ENCODE results near the gene LYZL1.
"Not testable (repeated sequence)": the region's sequence is repeated elsewhere in the genome, so short reads cannot be mapped to it uniquely, and the experiment has no call there.

Gene LYZL1

DNA sequence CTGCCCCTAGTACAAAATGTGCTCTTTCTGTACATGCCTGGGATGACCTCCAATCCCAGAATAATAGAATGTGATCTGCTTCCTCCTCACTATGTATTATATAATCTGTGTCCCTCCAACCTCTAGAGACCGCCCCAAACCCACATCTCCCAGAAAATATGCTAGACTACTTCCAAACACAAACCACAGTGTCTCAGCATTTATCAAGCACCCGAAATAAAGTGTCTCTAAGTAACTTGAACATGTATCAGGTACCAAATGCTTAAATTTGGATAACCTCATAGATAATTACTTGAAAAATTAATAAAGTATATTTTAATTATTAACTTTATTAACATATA lies 16.1 kb downstream of the LYZL1 start:
- TF ChIP-seq, protein P1, sequence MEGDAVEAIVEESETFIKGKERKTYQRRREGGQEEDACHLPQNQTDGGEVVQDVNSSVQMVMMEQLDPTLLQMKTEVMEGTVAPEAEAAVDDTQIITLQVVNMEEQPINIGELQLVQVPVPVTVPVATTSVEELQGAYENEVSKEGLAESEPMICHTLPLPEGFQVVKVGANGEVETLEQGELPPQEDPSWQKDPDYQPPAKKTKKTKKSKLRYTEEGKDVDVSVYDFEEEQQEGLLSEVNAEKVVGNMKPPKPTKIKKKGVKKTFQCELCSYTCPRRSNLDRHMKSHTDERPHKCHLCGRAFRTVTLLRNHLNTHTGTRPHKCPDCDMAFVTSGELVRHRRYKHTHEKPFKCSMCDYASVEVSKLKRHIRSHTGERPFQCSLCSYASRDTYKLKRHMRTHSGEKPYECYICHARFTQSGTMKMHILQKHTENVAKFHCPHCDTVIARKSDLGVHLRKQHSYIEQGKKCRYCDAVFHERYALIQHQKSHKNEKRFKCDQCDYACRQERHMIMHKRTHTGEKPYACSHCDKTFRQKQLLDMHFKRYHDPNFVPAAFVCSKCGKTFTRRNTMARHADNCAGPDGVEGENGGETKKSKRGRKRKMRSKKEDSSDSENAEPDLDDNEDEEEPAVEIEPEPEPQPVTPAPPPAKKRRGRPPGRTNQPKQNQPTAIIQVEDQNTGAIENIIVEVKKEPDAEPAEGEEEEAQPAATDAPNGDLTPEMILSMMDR (conservative IDR thresholded peaks at IDR 0.05; ENCODE audit: low read depth, low read length), result no peak

GRCh38 chr10:29306688-29307087 lies 17.8 kb downstream of the LYZL1 start:
- TF ChIP-seq, protein P1 (conservative IDR thresholded peaks at IDR 0.05; ENCODE audit: low read depth, low read length), result no peak
- no peak overlapping the region for H3K4me3 ChIP-seq (ENCODE audit: low read depth, low read length)
- no peak for DNase-seq (ENCODE audit: low read depth)

More for the DNA sequence above, 16.1 kb downstream of the LYZL1 start:
- no peak for DNase-seq (ENCODE audit: low read depth)
- H3K4me3 ChIP-seq (ENCODE audit: low read depth, low read length), result no peak overlapping the region

DNA sequence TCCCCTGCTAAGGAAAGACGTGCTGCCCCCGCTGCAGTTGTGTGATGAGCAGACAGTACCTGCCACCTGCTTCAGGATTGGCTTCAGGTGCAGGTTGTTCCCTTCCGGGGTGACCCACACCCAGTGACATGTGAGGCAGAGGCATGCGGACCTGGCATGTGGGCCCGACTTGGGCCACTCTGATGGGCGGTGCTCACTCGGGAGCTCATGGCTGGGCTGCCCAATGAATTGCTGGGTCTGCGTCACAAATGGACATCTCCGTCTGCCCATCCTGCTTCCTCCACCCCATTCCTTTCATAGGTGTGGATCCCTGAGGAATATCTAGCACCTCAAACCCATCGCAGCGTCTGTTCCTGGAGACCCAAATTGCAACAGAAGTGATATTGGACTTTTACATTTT lies 19.3 kb downstream of the LYZL1 start:
- DNase-seq (ENCODE audit: low read depth); H3K4me3 ChIP-seq (ENCODE audit: low read depth, low read length): not testable (repeated sequence)

DNA sequence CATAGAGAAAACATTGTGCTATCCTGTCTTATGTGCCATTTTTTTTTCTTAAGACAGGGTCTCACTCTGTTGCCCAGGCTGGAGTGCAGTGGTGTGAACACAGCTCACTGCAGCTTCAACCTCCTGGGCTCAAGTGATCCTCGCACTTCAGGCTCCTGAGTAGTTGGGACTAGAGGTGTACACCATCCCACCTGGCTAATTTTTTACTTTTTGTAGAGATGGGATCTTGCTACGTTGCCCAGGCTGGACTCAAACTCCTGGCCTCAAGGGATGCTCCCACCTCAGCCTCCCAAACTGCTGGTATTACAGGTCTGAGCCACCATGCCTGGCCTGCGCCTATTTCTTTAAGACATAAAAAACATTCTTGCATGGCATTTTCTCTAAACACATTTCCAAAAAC lies 20.6 kb downstream of the LYZL1 start:
- H3K4me3 ChIP-seq (ENCODE audit: low read depth, low read length), result no peak overlapping the region
- no peak for DNase-seq (ENCODE audit: low read depth)
- TF ChIP-seq, protein P1 (conservative IDR thresholded peaks at IDR 0.05; ENCODE audit: low read depth, low read length), result no peak

- not testable (repeated sequence) for H3K4me3 ChIP-seq (ENCODE audit: low read depth, low read length); DNase-seq (ENCODE audit: low read depth)
These were observed 21.6 kb downstream of the LYZL1 start for GRCh38 chr10:29310463-29310862.

GRCh38 chr10:29313071-29313470 lies 24.2 kb downstream of the LYZL1 start:
- DNase-seq (ENCODE audit: low read depth), result no peak
- H3K4me3 ChIP-seq (ENCODE audit: low read depth, low read length), result no peak overlapping the region
- TF ChIP-seq, protein P1 (conservative IDR thresholded peaks at IDR 0.05; ENCODE audit: low read depth, low read length), result no peak

DNA sequence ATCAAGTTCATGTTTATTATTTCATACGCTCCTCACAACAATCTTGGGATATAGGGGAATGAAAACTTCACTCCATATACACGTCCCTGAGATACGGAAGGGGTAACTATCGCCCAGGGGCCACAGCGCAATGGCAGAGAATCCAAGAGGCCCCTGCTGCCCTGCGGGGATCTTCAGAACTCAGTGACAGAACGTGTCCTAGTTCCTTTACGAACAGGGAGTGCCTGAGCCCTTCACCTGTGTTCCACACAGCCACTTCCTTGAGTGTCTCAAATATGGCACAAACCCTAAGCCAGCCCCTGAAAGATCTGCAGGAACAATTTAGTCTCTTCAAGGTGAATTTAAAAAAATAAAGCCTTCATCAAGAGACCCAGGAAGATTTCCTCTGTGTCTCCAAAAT lies 25.9 kb downstream of the LYZL1 start:
- no peak overlapping the region for H3K4me3 ChIP-seq (ENCODE audit: low read depth, low read length)
- TF ChIP-seq, protein P1 (conservative IDR thresholded peaks at IDR 0.05; ENCODE audit: low read depth, low read length), result no peak
- DNase-seq (ENCODE audit: low read depth), result no peak

GRCh38 chr10:29315814-29316213 lies 26.9 kb downstream of the LYZL1 start:
- TF ChIP-seq, protein P1 (conservative IDR thresholded peaks at IDR 0.05; ENCODE audit: low read depth, low read length), result no peak

More at GRCh38 chr10:29315814-29316213, 26.9 kb downstream of the LYZL1 start:
- DNase-seq (ENCODE audit: low read depth), result no peak
- H3K4me3 ChIP-seq (ENCODE audit: low read depth, low read length), result no peak overlapping the region
